ENCODE results near the gene CERS2. TPM values are rescaled to one million over a fixed set of nuclear protein-coding genes. Genes with fewer than 3 reads are reported as not detected.

The CERS2 gene
- total and polyA plus RNA-seq, 10 of the 15 experiments (the other 5 are each of a cell fraction or from before 2014, with no cell fraction given), result 9.2 to 87.9 (median 50.8) TPM

- no peak for TF ChIP-seq ZBTB40 (IDR thresholded peaks at IDR 0.05; ENCODE audit: borderline replicate concordance)
- no peak for TF ChIP-seq MYB (IDR thresholded peaks at IDR 0.05; ENCODE audit: borderline replicate concordance, low read depth, low read length)
- no peak for TF ChIP-seq IKZF1 (conservative IDR thresholded peaks at IDR 0.05)
- TF ChIP-seq PBX3 (IDR thresholded peaks at IDR 0.05; ENCODE audit: insufficient replicate concordance, low read depth, low read length), result no peak
- TF ChIP-seq MEF2A (IDR thresholded peaks at IDR 0.05; ENCODE audit: insufficient read depth, low read depth, low read length), result no peak
- no peak for TF ChIP-seq JUNB (IDR thresholded peaks at IDR 0.05)
- TF ChIP-seq E2F4 (IDR thresholded peaks at IDR 0.05; ENCODE audit: low read depth, low read length), result no peak
- no peak for TF ChIP-seq CHD1 (IDR thresholded peaks at IDR 0.05; ENCODE audit: low read depth, low read length)
- no peak for TF ChIP-seq POLR2AphosphoS2 (IDR thresholded peaks at IDR 0.05; ENCODE audit: low read depth, low read length)
- no peak for TF ChIP-seq ETV6 (conservative IDR thresholded peaks at IDR 0.05 in 1 of 2, IDR thresholded peaks at IDR 0.05 in 1 of 2; ENCODE audit: borderline replicate concordance in 1 of 2, low read depth in 1 of 2)
- no peak for TF ChIP-seq E4F1 (IDR thresholded peaks at IDR 0.05; ENCODE audit: borderline replicate concordance, partially characterized antibody)
- TF ChIP-seq CREM (IDR thresholded peaks at IDR 0.05; ENCODE audit: low read depth), result no peak
- no peak for TF ChIP-seq MEF2B (IDR thresholded peaks at IDR 0.05; ENCODE audit: partially characterized antibody, poor library complexity, severe bottlenecking)
Observed at GRCh38 chr1:150969626-150970025, 5.0 kb downstream of the CERS2 start (continued).

All from GM12878 (cell line).